ENCODE results near the gene ALDH16A1.

DNA sequence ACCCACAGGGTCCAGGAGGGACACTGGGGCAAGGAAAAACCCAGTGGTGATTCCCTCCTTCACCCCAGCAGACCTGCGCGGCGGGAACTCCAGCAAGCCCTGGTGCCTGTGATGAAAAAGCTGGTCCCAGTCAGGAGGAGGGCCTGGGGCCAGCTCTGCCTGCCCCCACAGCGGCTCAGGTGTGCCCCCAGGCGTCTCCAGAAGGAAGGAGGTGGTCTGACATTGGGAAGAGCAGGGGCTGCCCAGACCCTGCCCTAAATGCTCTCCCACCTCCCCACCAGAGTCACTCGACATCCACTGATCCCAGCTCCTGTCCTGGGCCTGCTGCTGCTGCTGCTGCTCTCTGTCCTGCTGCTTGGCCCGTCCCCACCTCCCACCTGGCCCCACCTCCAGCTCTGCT lies 35.9 kb upstream of the ALDH16A1 start:
- TF ChIP-seq, protein P1, sequence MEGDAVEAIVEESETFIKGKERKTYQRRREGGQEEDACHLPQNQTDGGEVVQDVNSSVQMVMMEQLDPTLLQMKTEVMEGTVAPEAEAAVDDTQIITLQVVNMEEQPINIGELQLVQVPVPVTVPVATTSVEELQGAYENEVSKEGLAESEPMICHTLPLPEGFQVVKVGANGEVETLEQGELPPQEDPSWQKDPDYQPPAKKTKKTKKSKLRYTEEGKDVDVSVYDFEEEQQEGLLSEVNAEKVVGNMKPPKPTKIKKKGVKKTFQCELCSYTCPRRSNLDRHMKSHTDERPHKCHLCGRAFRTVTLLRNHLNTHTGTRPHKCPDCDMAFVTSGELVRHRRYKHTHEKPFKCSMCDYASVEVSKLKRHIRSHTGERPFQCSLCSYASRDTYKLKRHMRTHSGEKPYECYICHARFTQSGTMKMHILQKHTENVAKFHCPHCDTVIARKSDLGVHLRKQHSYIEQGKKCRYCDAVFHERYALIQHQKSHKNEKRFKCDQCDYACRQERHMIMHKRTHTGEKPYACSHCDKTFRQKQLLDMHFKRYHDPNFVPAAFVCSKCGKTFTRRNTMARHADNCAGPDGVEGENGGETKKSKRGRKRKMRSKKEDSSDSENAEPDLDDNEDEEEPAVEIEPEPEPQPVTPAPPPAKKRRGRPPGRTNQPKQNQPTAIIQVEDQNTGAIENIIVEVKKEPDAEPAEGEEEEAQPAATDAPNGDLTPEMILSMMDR (IDR thresholded peaks at IDR 0.05): no peak
- no peak for TF ChIP-seq POLR2A (IDR thresholded peaks at IDR 0.05)

All from body of pancreas (tissue), 4 donors.